Jurkat, Clone E6-1 (cell line): ENCODE data around the gene PDP2. TPM values are rescaled to one million over a fixed set of nuclear protein-coding genes. Genes with fewer than 3 reads are reported as not detected.
A peak's percentile ranks its signal among the peaks of the same experiment; 100 is the strongest.

Experiments used
- DNase-seq: peaks from one replicate; pipeline ENCODE4 v3.0.0-alpha.2; 2011; ENCODE audit warnings: low read depth, low spot score
- H3K4me3 ChIP-seq: 2 replicates; pipeline ENCODE4 v1.5.1; 2011; ENCODE audit warnings: mild to moderate bottlenecking, low read length, control low read depth, moderate library complexity
- polyA plus RNA-seq: library from polyadenylated mRNA; unstranded; fragments of >200 nt; gene quantifications from one replicate; pipeline ENCODE4 v1.2.1, GENCODE V29; 2012; ENCODE audit warnings: missing spikeins; ENCODE audit not compliant: insufficient read length, insufficient read depth

The PDP2 gene
- polyA plus RNA-seq: 20.2 TPM

DNA sequence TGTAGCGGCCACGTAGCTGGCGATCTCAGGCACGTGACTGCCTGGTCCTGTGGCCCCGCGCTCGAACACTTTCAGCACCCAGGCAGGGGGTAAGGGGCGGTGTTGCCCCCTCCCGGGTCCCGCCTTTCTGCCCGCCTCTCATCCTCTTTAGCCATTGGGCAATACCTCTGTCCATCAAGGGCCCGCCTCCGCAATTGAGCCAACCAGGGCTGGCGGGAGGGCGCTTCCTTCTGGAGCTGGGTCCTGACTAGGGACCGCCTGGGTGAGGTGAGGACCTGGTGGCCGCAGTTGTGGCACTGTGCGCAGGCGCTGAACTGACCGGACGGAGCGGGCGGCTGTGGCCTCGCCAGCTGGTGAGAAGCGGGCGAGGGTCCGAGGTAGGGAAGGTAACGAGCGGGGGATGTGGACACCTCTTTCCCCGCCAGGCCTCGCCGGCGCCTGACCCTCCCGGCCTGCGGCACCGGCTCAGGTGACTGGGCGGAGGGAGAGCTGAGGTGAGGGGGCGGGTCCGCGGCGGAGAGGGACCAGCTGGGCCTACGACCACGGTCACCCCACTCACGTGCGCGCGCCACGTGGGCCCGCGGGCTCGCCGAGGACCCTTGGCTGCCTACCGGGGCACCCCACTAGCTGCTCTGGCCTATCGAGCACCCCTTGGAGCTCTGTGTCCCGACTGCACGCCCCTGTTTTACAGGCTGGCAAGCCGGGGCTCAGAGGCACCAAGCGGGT lies at the start of gene PDP2:
PDP2 (plus strand) TSS at position 228 of the 726 bp plus-strand sequence. CDS start 3,770 bp downstream, outside the sequence.
- peak; percentile 91 for DNase-seq
- H3K4me3 ChIP-seq: peak within 1 kb of the TSS; percentile 88

GRCh38 chr16:66832190-66832589 lies 48.1 kb upstream of the PDP2 start:
- H3K4me3 ChIP-seq: no peak overlapping the region
- no peak for DNase-seq

DNA sequence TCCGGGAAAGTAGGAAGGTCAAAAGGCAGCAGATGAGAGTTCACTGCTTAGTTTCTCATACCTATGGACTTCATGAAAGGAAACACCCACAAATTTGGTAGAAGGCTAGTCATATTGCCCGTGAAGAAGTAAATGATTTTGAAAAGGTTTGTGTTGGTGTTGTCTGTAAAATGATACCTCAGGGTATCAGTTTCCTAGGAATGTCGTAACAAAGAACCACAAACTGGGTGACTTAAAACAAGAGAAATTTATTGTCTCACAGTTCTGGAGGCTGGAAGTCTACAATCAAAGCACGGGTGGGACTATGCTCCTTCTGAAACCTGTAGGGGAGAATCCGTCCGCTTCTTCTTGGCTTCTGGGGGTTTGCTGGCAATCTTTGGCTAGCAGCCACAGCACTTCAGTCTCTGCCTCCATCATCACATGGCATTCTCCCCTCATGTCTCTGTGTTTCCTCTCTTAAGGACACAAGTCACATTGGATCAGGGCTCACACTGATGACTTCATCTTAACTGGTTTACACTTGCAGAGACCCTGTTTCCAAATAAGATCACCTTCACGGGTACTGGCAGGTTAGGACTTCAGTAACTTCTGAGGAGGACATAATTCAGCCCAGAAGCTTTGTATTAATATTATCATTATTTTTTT lies 47.5 kb upstream of the PDP2 start:
- DNase-seq: no peak
- H3K4me3 ChIP-seq: no peak overlapping the region

- no peak for DNase-seq
- no peak overlapping the region for H3K4me3 ChIP-seq
Measured at GRCh38 chr16:66834746-66835145, 45.6 kb upstream of the PDP2 start.

- no peak overlapping the region for H3K4me3 ChIP-seq
- no peak for DNase-seq
Measured at GRCh38 chr16:66840883-66841282, 39.4 kb upstream of the PDP2 start.

- no peak overlapping the region for H3K4me3 ChIP-seq
Measured at GRCh38 chr16:66841366-66841765, 38.9 kb upstream of the PDP2 start.

DNA sequence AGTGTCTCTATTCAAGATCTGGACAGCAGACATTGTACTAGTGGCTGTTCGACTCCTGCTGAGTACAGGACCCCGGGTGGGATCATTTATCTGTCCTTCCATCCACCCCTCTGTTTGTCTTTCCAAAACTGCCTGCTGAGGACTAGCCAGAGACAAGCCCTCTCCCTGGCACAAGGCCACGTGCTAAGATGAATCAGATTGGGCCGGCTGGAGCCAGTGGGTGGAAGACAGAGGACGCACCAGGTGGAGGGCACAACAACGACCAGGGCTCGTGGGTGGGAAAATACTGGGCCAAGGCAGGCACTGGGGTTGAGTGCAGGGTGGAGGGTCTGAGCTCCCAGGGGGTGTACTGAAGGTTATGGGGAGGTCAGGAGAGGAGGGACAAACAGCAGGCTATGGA lies 37.5 kb upstream of the PDP2 start:
- no peak for DNase-seq
- no peak overlapping the region for H3K4me3 ChIP-seq

More at GRCh38 chr16:66841366-66841765, 38.9 kb upstream of the PDP2 start:
- no peak for DNase-seq

DNA sequence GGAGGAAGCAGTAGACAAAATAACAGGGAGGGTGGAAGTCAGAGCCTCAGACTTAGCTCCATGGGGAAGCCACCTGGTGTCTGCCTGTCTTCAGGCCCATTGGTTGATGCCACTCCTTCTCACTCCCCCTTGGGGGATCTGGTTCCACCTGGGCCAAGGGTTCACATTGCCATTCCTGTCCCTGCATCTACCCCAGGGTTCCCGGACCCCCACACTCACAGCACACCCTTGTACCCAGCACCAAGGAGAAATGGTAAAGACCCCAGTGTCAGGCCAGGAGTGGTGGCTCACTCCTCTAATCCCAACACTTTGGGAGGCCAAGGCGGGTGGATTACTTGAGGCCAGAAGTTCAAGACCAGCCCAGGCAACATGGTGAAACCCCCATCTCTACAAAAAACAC lies 37.1 kb upstream of the PDP2 start:
- DNase-seq: no peak
- no peak overlapping the region for H3K4me3 ChIP-seq

GRCh38 chr16:66844009-66844341 lies 36.3 kb upstream of the PDP2 start:
- DNase-seq: no peak
- no peak overlapping the region for H3K4me3 ChIP-seq

DNA sequence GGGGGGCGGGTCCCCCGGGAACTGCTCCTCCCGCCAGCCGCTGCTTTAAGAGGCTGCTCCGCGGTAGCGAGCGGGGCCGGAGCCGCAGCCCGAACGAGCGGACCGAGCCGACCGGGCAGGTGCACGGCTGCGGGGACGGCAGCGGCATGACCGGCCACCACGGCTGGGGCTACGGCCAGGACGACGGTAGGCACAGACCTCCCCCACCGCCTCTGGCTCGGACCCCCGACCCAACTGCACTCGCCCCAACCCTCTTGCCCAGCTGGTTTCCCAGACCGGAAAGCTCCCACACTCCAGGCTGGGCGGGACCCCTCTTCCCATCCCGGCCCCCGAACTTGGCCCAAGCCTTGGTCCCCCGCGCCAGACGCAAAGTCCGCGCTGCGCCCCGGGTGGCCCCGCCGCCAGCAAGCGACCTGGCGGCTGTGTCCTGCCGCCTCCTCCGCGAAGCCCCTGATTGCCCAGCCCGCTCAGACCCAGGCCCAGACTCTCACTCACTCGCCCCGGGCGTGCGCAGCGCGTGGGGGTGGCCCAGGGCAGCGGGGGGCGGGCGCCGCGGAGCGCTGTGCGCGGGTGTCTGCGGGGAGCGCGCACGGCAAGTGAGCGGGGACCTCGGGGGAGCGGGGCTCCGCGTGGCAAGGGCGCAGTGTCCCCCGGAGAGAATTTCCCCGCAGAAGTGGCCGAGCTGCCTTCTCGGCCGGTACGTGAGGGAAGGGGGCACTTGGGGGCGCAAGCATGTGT lies 35.8 kb upstream of the PDP2 start, which contains the start of gene CA7:
CA7 (plus strand) TSS at position 73 of the 738 bp plus-strand sequence; CDS start at position 147, 74 bp downstream.
- no peak within 1 kb of the TSS for H3K4me3 ChIP-seq
- no peak for DNase-seq

- DNase-seq: no peak
- H3K4me3 ChIP-seq: no peak overlapping the region
Measured at GRCh38 chr16:66845080-66845410, 35.3 kb upstream of the PDP2 start.

GRCh38 chr16:66845791-66846221 lies 34.5 kb upstream of the PDP2 start:
- no peak for DNase-seq
- no peak overlapping the region for H3K4me3 ChIP-seq

DNA sequence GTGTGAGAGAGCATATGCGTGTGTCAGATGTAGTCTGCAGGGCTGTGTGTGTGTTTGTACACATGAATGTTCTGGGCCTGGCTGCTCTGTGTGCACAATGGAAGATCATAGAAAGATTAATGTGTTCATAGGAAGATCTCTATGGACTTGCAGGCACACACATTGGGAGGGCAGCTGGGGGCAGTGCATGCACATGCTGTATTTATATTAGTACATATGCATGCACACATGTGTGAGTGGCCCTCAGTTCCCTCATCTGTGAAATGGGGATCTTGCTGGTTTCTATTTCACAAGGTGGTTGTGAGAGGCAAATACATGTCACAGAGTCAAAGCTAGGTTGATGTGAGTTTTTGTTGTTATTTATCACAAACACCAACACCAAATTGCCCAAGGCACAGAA lies 34.0 kb upstream of the PDP2 start:
- DNase-seq: no peak
- no peak overlapping the region for H3K4me3 ChIP-seq

- no peak overlapping the region for H3K4me3 ChIP-seq
- DNase-seq: no peak
Measured at GRCh38 chr16:66846831-66847230, 33.5 kb upstream of the PDP2 start.

DNA sequence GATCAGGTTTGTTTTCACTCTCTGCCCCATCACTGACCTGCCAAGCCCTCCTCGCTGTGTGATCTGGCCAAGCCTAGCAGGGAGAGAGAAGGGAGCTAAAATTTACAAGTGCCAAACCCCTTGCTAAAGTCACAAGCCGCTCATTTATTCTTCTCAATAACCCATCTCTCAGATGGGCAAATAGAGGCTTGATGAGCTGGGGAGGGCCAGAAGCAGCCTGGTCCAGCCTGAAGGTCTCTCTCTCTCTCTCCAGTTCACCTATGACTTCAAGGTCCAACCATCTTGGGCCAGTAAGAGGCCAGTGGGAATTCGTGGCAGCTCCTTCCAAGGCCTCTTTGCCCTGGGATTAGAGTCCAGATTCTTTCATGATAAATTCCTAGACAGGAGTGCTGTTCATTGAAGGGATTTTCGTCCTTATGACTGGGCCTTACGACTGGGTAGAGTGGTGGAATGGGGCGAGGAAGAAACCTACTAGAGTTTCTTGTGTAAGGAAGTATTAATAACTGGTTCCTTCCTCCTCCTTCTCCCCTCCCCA lies 32.7 kb upstream of the PDP2 start:
- H3K4me3 ChIP-seq: no peak overlapping the region

GRCh38 chr16:66848172-66848571 lies 32.1 kb upstream of the PDP2 start:
- no peak for DNase-seq
- no peak overlapping the region for H3K4me3 ChIP-seq

More for the DNA sequence above, 32.7 kb upstream of the PDP2 start:
- no peak for DNase-seq

GRCh38 chr16:66849021-66849420 lies 31.3 kb upstream of the PDP2 start:
- no peak overlapping the region for H3K4me3 ChIP-seq
- DNase-seq: no peak

DNA sequence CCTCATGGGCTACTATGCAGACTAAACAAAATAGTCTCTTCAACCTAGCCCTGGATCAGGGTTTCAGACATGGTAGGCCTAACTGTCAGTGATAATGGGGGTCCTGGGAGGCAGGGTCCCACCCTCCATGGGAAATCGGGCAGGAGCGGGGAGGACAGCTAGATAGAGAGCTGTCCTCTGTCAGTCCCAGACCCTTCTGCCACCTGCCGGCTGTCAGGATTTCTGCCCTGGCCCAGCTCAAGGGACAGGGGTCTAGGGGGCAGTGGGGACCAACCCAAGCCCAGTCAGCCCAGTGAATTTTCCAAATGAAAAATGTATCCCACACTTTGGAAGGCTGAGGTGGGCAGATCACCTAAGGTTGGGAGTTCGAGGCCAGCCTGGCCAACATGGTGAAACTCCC lies 30.8 kb upstream of the PDP2 start:
- DNase-seq: no peak
- no peak overlapping the region for H3K4me3 ChIP-seq

GRCh38 chr16:66850115-66850815 lies 30.1 kb upstream of the PDP2 start:
- no peak for DNase-seq
- H3K4me3 ChIP-seq: no peak overlapping the region
